Measurements from ENCODE around the gene ALDH9A1.
"Not testable (repeated sequence)": the region's sequence is repeated elsewhere in the genome, so short reads cannot be mapped to it uniquely, and the experiment has no call there.

Gene ALDH9A1

GRCh38 chr1:165641231-165641987 is 57.0 kb downstream of the ALDH9A1 start:
- DNase-seq (ENCODE audit: extremely low read depth, low read depth), result no peak
- TF ChIP-seq, protein P1, sequence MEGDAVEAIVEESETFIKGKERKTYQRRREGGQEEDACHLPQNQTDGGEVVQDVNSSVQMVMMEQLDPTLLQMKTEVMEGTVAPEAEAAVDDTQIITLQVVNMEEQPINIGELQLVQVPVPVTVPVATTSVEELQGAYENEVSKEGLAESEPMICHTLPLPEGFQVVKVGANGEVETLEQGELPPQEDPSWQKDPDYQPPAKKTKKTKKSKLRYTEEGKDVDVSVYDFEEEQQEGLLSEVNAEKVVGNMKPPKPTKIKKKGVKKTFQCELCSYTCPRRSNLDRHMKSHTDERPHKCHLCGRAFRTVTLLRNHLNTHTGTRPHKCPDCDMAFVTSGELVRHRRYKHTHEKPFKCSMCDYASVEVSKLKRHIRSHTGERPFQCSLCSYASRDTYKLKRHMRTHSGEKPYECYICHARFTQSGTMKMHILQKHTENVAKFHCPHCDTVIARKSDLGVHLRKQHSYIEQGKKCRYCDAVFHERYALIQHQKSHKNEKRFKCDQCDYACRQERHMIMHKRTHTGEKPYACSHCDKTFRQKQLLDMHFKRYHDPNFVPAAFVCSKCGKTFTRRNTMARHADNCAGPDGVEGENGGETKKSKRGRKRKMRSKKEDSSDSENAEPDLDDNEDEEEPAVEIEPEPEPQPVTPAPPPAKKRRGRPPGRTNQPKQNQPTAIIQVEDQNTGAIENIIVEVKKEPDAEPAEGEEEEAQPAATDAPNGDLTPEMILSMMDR (IDR thresholded peaks at IDR 0.05; ENCODE audit: low read depth, low read length, missing control alignments), result no peak
- H3K4me3 ChIP-seq (replicated peaks; ENCODE audit: low read depth, low read length), result no peak overlapping the region

DNA sequence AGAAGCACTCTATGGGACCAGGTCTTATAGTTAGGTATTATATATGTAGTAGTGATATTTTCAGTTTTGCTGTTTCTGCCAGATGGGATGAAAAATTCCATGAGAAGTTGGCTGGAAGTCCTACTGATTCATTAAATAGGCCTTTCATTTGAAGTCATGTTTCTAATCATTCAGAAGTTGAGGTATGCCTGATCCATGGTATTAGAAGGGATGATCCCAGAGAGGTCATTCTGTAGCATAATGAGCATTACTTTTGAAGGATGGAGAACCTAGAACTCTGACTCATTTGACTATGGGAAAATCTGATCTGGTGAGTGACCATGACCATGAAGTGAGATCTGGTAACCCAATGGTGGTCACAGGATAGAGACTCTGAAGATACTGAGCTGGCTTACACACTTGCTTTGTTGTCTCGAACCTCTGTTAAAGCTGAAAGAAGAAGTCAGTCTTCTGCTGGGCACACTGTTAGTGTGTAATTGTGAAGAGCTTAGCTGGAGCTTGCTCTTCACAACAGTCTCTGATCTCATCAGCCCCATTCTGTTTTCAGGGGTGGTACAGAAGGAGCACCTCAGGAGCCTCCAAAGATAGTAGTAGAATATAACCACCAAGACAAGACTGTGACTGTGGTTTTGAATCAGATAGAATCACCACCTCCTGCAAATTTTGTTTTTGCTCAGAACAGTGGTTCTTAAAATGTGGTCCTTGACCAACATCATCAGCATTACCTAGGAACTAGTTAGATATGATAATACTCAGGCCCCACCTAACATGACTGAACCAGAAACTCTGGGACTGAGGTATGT is 58.3 kb downstream of the ALDH9A1 start:
- DNase-seq (ENCODE audit: extremely low read depth, low read depth), result no peak
- TF ChIP-seq, protein P1 (IDR thresholded peaks at IDR 0.05; ENCODE audit: low read depth, low read length, missing control alignments), result no peak

DNA sequence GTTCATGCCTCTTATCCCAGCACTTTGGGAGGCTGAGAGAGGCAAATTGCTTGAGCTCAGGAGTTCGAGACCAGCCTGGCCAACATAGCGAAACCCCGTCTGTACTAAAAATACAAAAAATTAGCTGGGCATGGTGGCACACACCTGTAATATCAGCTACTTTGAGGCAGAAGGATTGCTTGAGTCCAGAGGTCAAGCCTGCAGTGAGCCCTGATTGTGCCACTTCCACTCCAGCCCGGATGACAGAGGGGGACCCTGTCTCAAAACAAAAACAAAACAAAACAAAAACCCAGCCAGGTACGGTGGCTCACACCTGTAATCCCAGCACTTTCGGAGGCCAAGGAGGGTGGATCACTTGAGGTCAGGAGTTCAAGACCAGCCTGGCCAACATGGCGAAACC is 60.2 kb downstream of the ALDH9A1 start:
- H3K4me3 ChIP-seq (replicated peaks; ENCODE audit: low read depth, low read length), result not testable (repeated sequence)

More for the DNA sequence above, 58.3 kb downstream of the ALDH9A1 start:
- H3K4me3 ChIP-seq (replicated peaks; ENCODE audit: low read depth, low read length), result no peak overlapping the region

GRCh38 chr1:165637427-165637826 is 60.9 kb downstream of the ALDH9A1 start:
- TF ChIP-seq, protein P1 (IDR thresholded peaks at IDR 0.05; ENCODE audit: low read depth, low read length, missing control alignments), result no peak
- H3K4me3 ChIP-seq (replicated peaks; ENCODE audit: low read depth, low read length), result no peak overlapping the region
- no peak for DNase-seq (ENCODE audit: extremely low read depth, low read depth)

More for the DNA sequence above, 60.2 kb downstream of the ALDH9A1 start:
- DNase-seq (ENCODE audit: extremely low read depth, low read depth), result not testable (repeated sequence)

DNA sequence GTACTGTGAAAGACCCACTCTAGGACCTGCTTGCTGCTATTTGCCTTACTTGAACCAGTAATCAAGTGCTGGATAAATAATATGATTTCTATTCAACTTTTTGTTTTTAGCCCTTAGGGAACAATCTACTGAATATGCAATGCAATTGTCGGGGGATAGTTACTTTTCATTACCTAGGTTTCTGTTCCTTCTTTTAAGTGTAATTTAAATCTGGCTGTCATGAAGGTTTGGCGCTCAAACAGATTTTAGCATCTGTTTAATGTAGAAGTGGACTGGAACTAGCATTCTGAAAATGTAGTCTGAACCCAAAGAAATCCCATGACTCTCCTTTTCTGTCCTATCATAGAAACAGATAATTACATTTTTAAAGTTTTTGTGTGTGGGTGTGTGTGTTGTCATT is 62.5 kb downstream of the ALDH9A1 start:
- no peak for DNase-seq (ENCODE audit: extremely low read depth, low read depth)
- TF ChIP-seq, protein P1 (IDR thresholded peaks at IDR 0.05; ENCODE audit: low read depth, low read length, missing control alignments), result no peak

GRCh38 chr1:165635329-165635728 is 63.0 kb downstream of the ALDH9A1 start:
- H3K4me3 ChIP-seq (replicated peaks; ENCODE audit: low read depth, low read length), result no peak overlapping the region
- TF ChIP-seq, protein P1 (IDR thresholded peaks at IDR 0.05; ENCODE audit: low read depth, low read length, missing control alignments), result no peak
- DNase-seq (ENCODE audit: extremely low read depth, low read depth), result no peak

More for the DNA sequence above, 62.5 kb downstream of the ALDH9A1 start:
- no peak overlapping the region for H3K4me3 ChIP-seq (replicated peaks; ENCODE audit: low read depth, low read length)
